Measurements from ENCODE around the gene DACH1.

GRCh38 chr13:71858647-71859046 lies 8.4 kb downstream of the DACH1 start:
- TF ChIP-seq POLR2A (IDR thresholded peaks at IDR 0.05; ENCODE audit: low read depth, low read length) (no peak), POLR2AphosphoS5 (IDR thresholded peaks at IDR 0.05; ENCODE audit: low read depth, low read length) (no peak)
